Neural cell (in vitro differentiated cells): ENCODE results near the gene CENPX. TPM values are rescaled to one million over a fixed set of nuclear protein-coding genes. Genes with fewer than 3 reads are reported as not detected.
A peak's percentile ranks its signal among the peaks of the same experiment; 100 is the strongest.

Experiments
- H2AFZ ChIP-seq: fragments of 200-600, 300-800 bp; sonication (generic), shearing (Covaris generic); 2 replicates; pipeline ENCODE4 v1.6.0; 2014; ENCODE audit warnings: low read depth, mild to moderate bottlenecking, antibody characterized with exemption, low read length, moderate library complexity
- H3F3A ChIP-seq: fragments of 200-600 bp; shearing (Covaris generic); 2 replicates; pipeline ENCODE4 v1.6.1; 2016; ENCODE audit warnings: mild to moderate bottlenecking, moderate library complexity, mixed read lengths, antibody characterized with exemption, low read length; ENCODE audit not compliant: insufficient read depth, poor library complexity, severe bottlenecking
- H3K27ac ChIP-seq: fragments of 200-600, 300-800 bp; sonication (generic), shearing (Covaris generic); 2 replicates; pipeline ENCODE4 v1.5.1; 2014; ENCODE audit warnings: mild to moderate bottlenecking, low read length, moderate library complexity
- H3K27me3 ChIP-seq: fragments of 300-800, 200-600 bp; sonication (generic), shearing (Covaris generic); 2 replicates; pipeline ENCODE4 v1.6.0; 2014; ENCODE audit warnings: mild to moderate bottlenecking, low read depth, low read length, moderate library complexity; ENCODE audit not compliant: insufficient read depth
- H3K36me3 ChIP-seq: fragments of 300-800, 200-600 bp; sonication (generic), shearing (Covaris generic); 2 replicates; pipeline ENCODE4 v1.5.1; 2014; ENCODE audit warnings: mild to moderate bottlenecking, antibody characterized with exemption, low read length, moderate library complexity; ENCODE audit not compliant: insufficient read depth
- H3K4me2 ChIP-seq: fragments of 300-800, 200-600 bp; sonication (generic), shearing (Covaris generic); 2 replicates; pipeline ENCODE4 v1.6.0; 2014; ENCODE audit warnings: mild to moderate bottlenecking, low read length
- H3K4me3 ChIP-seq: fragments of 300-800, 200-600 bp; sonication (generic), shearing (Covaris generic); 2 replicates; pipeline ENCODE4 v1.5.1; 2014; ENCODE audit warnings: mild to moderate bottlenecking, low read length, moderate library complexity
- H3K79me2 ChIP-seq: fragments of 200-600 bp; shearing (Covaris generic); replicated peaks from 2 replicates; pipeline ENCODE4 v1.6.0; 2014; ENCODE audit warnings: mild to moderate bottlenecking, low read length, moderate library complexity; ENCODE audit not compliant: insufficient read depth
- H3K9ac ChIP-seq: fragments of 300-800, 200-600 bp; sonication (generic), shearing (Covaris generic); 2 replicates; pipeline ENCODE4 v1.6.1; 2016; ENCODE audit warnings: mild to moderate bottlenecking, low read length, mixed read lengths
- H3K9me2 ChIP-seq: fragments of 200-600 bp; shearing (Covaris generic); 2 replicates; pipeline ENCODE4 v1.6.1; 2016; ENCODE audit warnings: mild to moderate bottlenecking, low read length, mixed read lengths; ENCODE audit not compliant: insufficient read depth
- H3K9me3 ChIP-seq: fragments of 200-600, 300-800 bp; sonication (generic), shearing (Covaris generic); 2 replicates; pipeline ENCODE4 v1.6.1; 2016; ENCODE audit warnings: mild to moderate bottlenecking, mixed run types, low read length, moderate library complexity, mixed read lengths
- H4K20me1 ChIP-seq: fragments of 200-600 bp; shearing (Covaris generic); 2 replicates; pipeline ENCODE4 v1.6.1; 2016; ENCODE audit warnings: mild to moderate bottlenecking, mixed run types; ENCODE audit not compliant: insufficient read depth
- CTCF ChIP-seq: fragments of 450-650 bp; IDR thresholded peaks from 2 replicates; pipeline ENCODE4 v1.5.1; 2014; ENCODE audit warnings: antibody characterized with exemption, mild to moderate bottlenecking, moderate library complexity; ENCODE audit not compliant: poor library complexity, severe bottlenecking
- EP300 ChIP-seq: fragments of 450-650 bp; conservative IDR thresholded peaks from 2 replicates; pipeline ENCODE4 v1.6.1; 2014; ENCODE audit warnings: antibody characterized with exemption, mild to moderate bottlenecking, moderate library complexity; ENCODE audit not compliant: poor library complexity, severe bottlenecking
- EZH2 ChIP-seq: fragments of 200-600, 300-800 bp; shearing (Covaris generic), sonication (generic); IDR thresholded peaks from 2 replicates; pipeline ENCODE4 v1.6.1; 2014; ENCODE audit warnings: antibody characterized with exemption, low read length, borderline replicate concordance, mild to moderate bottlenecking; ENCODE audit not compliant: insufficient read depth, poor library complexity, severe bottlenecking
- MXI1 ChIP-seq: fragments of 450-650 bp; conservative IDR thresholded peaks from 2 replicates; pipeline ENCODE4 v1.6.1; 2014; ENCODE audit warnings: antibody characterized with exemption, mild to moderate bottlenecking; ENCODE audit not compliant: poor library complexity, severe bottlenecking
- POLR2AphosphoS5 ChIP-seq: IDR thresholded peaks from 2 replicates; pipeline ENCODE4 v1.6.1; 2012
- RAD21 ChIP-seq: fragments of 450-650 bp; conservative IDR thresholded peaks from 2 replicates; pipeline ENCODE4 v1.6.1; 2014; ENCODE audit warnings: antibody characterized with exemption, mild to moderate bottlenecking, moderate library complexity
- REST ChIP-seq: IDR thresholded peaks from 2 replicates; pipeline ENCODE4 v1.6.1; 2012; ENCODE audit warnings: borderline replicate concordance
- SMC3 ChIP-seq: fragments of 450-650 bp; conservative IDR thresholded peaks from 2 replicates; pipeline ENCODE4 v1.6.1; 2014; ENCODE audit warnings: antibody characterized with exemption, mild to moderate bottlenecking, moderate library complexity; ENCODE audit not compliant: poor library complexity
- TAF1 ChIP-seq: IDR thresholded peaks from 2 replicates; pipeline ENCODE4 v1.6.1; 2012; ENCODE audit warnings: low read depth
- polyA plus RNA-seq: library from polyadenylated mRNA; depleted of rRNA; stranded (reverse); fragments of >200 nt; gene quantifications from 2 replicates; pipeline ENCODE4 v1.2.3, GENCODE V29; 2014

CENPX gene
- polyA plus RNA-seq, 1 donor from 2014 or later: 205 TPM

DNA sequence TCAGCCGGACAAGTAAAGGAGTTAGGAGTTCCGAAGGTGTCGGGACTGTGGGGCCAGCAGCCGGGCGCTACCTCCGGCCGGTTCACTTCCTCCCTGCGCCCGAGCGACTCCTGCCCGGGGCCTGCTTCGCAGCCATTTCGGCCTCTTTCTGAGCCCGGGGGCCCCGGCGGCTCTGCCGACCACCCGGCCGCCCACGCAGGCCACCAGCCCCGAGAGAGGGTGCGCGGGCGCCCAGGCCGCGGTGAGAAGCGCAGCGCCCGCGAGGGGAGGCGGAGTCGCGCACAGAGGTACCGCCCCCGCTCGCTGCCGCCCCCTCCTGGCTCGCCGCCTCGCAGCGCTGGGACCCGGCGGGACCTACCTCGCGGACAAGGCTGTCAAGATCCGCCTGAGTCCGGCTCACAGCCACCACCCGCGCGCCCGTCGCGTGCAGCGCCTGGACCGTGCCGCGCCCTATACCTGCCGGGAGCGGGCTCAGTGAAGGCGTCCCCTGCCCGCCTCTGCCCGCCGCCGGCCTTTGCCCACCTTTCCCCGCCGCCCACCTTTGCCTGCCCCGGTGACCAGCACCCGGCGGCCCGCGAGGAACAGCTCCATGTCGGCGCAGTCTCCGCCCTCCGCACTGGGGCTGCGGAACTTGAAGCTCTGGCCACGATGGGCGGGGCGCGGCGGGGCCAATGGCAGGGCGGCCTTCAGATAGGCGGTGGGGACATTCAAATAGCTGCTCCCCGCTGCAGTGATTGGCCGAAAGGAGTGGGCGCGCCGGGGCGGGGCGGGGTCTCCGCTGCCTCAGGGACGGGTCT is 14.6 kb upstream of the CENPX start, which contains the start of gene DCXR:
DCXR (minus strand) TSS at position 606 of the 797 bp plus-strand sequence; CDS start at position 591, 15 bp downstream.
- H3K27ac ChIP-seq: peak within 1 kb of the TSS; percentile 74
- peak within 1 kb of the TSS; percentile 65 for H3K4me2 ChIP-seq
- peak within 1 kb of the TSS; percentile 77 for H3K9ac ChIP-seq
- H3K9me2 ChIP-seq: no peaks in the 10 kb centered on the region
- H4K20me1 ChIP-seq: no peaks in the 10 kb centered on the region
- peaks cover 8% of the 10 kb centered on the region for H3F3A ChIP-seq
- H2AFZ ChIP-seq: peak within 1 kb of the TSS; percentile 76
- no peaks in the 10 kb centered on the region for H3K27me3 ChIP-seq
- H3K9me3 ChIP-seq: no peaks in the 10 kb centered on the region
- H3K36me3 ChIP-seq: no peaks in the 10 kb centered on the region
- TF ChIP-seq EP300 (peak; percentile 61), RAD21 (peak; percentile 62), POLR2AphosphoS5 (peak; percentile 81), REST (peak; percentile 38), EZH2 (no peak), SMC3 (peak; percentile 79), CTCF (peak; percentile 97), TAF1 (no peak), MXI1 (peak; percentile 93)
- H3K79me2 ChIP-seq: no peaks in the 10 kb centered on the region
- H3K4me3 ChIP-seq: peak within 1 kb of the TSS; percentile 93

GRCh38 chr17:82036634-82037091 is 14.0 kb upstream of the CENPX start:
- no peaks in the 10 kb centered on the region for H3K36me3 ChIP-seq
- peak overlapping the region; percentile 77 for H3K9ac ChIP-seq
- H3F3A ChIP-seq: peaks cover 8% of the 10 kb centered on the region
- H3K4me3 ChIP-seq: peak overlapping the region; percentile 93
- H2AFZ ChIP-seq: no peak overlapping the region
- H3K27ac ChIP-seq: peak overlapping the region; percentile 74
- no peaks in the 10 kb centered on the region for H3K79me2 ChIP-seq
- H3K27me3 ChIP-seq: no peaks in the 10 kb centered on the region
- peak overlapping the region; percentile 51 for H3K4me2 ChIP-seq
- no peaks in the 10 kb centered on the region for H4K20me1 ChIP-seq
- H3K9me2 ChIP-seq: no peaks in the 10 kb centered on the region
- no peak for TF ChIP-seq RAD21
- no peak for TF ChIP-seq SMC3
- no peak for TF ChIP-seq MXI1
- H3K9me3 ChIP-seq: no peaks in the 10 kb centered on the region
